LNCaP clone FGC (cell line): ENCODE results near the gene HMX1.

Experiments
- DNase-seq: peaks from one replicate; pipeline ENCODE4 v3.0.0-alpha.2; 2011; ENCODE audit warnings: low read depth
- H3K4me3 ChIP-seq: 2 replicates; pipeline ENCODE4 v1.5.1; 2011; ENCODE audit warnings: mild to moderate bottlenecking, low read depth, low read length, control low read depth
- CTCF ChIP-seq: IDR thresholded peaks from 2 replicates; pipeline ENCODE4 v1.5.1; 2012; ENCODE audit warnings: mild to moderate bottlenecking; ENCODE audit not compliant: control insufficient read depth, insufficient read depth; ENCODE audit errors: extremely low read depth

Gene HMX1

GRCh38 chr4:8874003-8874895 is 2.6 kb upstream of the HMX1 start:
- DNase-seq, result no peak
- no peak overlapping the region for H3K4me3 ChIP-seq
- no peak for TF ChIP-seq CTCF

GRCh38 chr4:8872402-8873291 is 1.0 kb upstream of the HMX1 start:
- no peak for TF ChIP-seq CTCF
- H3K4me3 ChIP-seq, result no peak overlapping the region
- no peak for DNase-seq

GRCh38 chr4:8870647-8871416 is 807 bp downstream of the HMX1 start:
- no peak for TF ChIP-seq CTCF
- no peak overlapping the region for H3K4me3 ChIP-seq
- no peak for DNase-seq

GRCh38 chr4:8869898-8870646 is 1.6 kb downstream of the HMX1 start:
- no peak for DNase-seq
- no peak overlapping the region for H3K4me3 ChIP-seq
- no peak for TF ChIP-seq CTCF

- TF ChIP-seq CTCF, result no peak
- no peak overlapping the region for H3K4me3 ChIP-seq
- no peak for DNase-seq
Measured at GRCh38 chr4:8869002-8869897, 2.4 kb downstream of the HMX1 start.
